OCI-M2 (cell line): Measurements from ENCODE around the gene CMKLR1.

Experiments used
- DNase-seq: peaks from one replicate; lab custom pipeline; 2025; ENCODE audit not compliant: unreplicated experiment; lab: John Stamatoyannopoulos, UW

CMKLR1 gene

GRCh38 chr12:108302016-108302402 is 37.1 kb downstream of the CMKLR1 start:
- DNase-seq = no peak

- no peak for DNase-seq
Observed at GRCh38 chr12:108301346-108301745, 37.8 kb downstream of the CMKLR1 start.

GRCh38 chr12:108299980-108300696 is 39.0 kb downstream of the CMKLR1 start:
- DNase-seq = no peak

- no peak for DNase-seq
Observed at GRCh38 chr12:108299516-108299915, 39.6 kb downstream of the CMKLR1 start.

- no peak for DNase-seq
Observed at GRCh38 chr12:108298761-108299275, 40.3 kb downstream of the CMKLR1 start.

GRCh38 chr12:108297895-108298760 is 41.0 kb downstream of the CMKLR1 start:
- DNase-seq = no peak

- DNase-seq = no peak
Observed at GRCh38 chr12:108297424-108297823, 41.7 kb downstream of the CMKLR1 start.

- no peak for DNase-seq
Observed at GRCh38 chr12:108296945-108297344, 42.2 kb downstream of the CMKLR1 start.

GRCh38 chr12:108295641-108296040 is 43.5 kb downstream of the CMKLR1 start:
- no peak for DNase-seq

GRCh38 chr12:108289350-108290161 is 49.6 kb downstream of the CMKLR1 start:
- no peak for DNase-seq

GRCh38 chr12:108287227-108287626 is 51.9 kb downstream of the CMKLR1 start:
- DNase-seq = no peak

- no peak for DNase-seq
Observed at GRCh38 chr12:108285016-108285415, 54.1 kb downstream of the CMKLR1 start.

- no peak for DNase-seq
Observed at GRCh38 chr12:108284163-108284562, 54.9 kb downstream of the CMKLR1 start.

- DNase-seq = no peak
Observed at GRCh38 chr12:108282676-108283075, 56.4 kb downstream of the CMKLR1 start.

- DNase-seq = no peak
Observed at GRCh38 chr12:108282160-108282559, 57.0 kb downstream of the CMKLR1 start.

GRCh38 chr12:108277613-108278012 is 61.5 kb downstream of the CMKLR1 start:
- DNase-seq = no peak

- DNase-seq = no peak
Observed at GRCh38 chr12:108273217-108273616, 65.9 kb downstream of the CMKLR1 start.

GRCh38 chr12:108271951-108272872 is 66.9 kb downstream of the CMKLR1 start:
- no peak for DNase-seq

- DNase-seq = no peak
Observed at GRCh38 chr12:108270849-108271143, 68.3 kb downstream of the CMKLR1 start.
